ENCODE data around the gene LUC7L2. TPM values are rescaled to one million over a fixed set of nuclear protein-coding genes. Genes with fewer than 3 reads are reported as not detected.

The LUC7L2 gene
- total RNA-seq, 1 experiment from 2014 or later = 81.2 TPM

GRCh38 chr7:139351027-139351426 is 8.7 kb upstream of the LUC7L2 start:
- no peak overlapping the region for H3T11ph ChIP-seq (ENCODE audit: low read length)
- no peaks in the 10 kb centered on the region for H3K9me3 ChIP-seq (ENCODE audit: control insufficient read depth, low read depth, low read length)
- no peak overlapping the region for H2BK5ac ChIP-seq (ENCODE audit: insufficient read length, low read length)
- H3K18ac ChIP-seq (ENCODE audit: insufficient read length, low read depth, low read length) = no peak overlapping the region
- no peaks in the 10 kb centered on the region for H3K9me3 Mint-ChIP-seq
- no peaks in the 10 kb centered on the region for H3K79me1 ChIP-seq (ENCODE audit: insufficient read depth, low read depth, low read length, poor library complexity, severe bottlenecking)
- H3K9ac ChIP-seq (ENCODE audit: extremely low read depth, insufficient read length, low read length) = no peak overlapping the region
- no peak overlapping the region for H3K14ac ChIP-seq (ENCODE audit: insufficient read depth, low read length)
- H3K27me3 Mint-ChIP-seq (ENCODE audit: low read depth) = no peaks in the 10 kb centered on the region
- H2AK5ac ChIP-seq (ENCODE audit: insufficient read length, low read length) = no peak overlapping the region
- H3K4me3 Mint-ChIP-seq = no peak overlapping the region
- no peaks in the 10 kb centered on the region for H3K27me3 ChIP-seq (ENCODE audit: insufficient read depth, low read length)
- H4K20me1 ChIP-seq (ENCODE audit: control insufficient read depth, insufficient read depth, insufficient read length) = no peaks in the 10 kb centered on the region
- no peak overlapping the region for H4K5ac ChIP-seq (ENCODE audit: insufficient read length, low read depth, low read length)
- H3K79me2 ChIP-seq (ENCODE audit: insufficient read depth, low read length) = no peaks in the 10 kb centered on the region
- no peak overlapping the region for H2BK15ac ChIP-seq (ENCODE audit: low read depth, low read length)
- H3K27ac ChIP-seq (ENCODE audit: insufficient read length, low read depth, low read length) = no peak overlapping the region
- no peak overlapping the region for H3K23ac ChIP-seq (ENCODE audit: insufficient read length, low read depth, low read length)
- no peak overlapping the region for H2BK20ac ChIP-seq (ENCODE audit: low read depth, low read length, poor library complexity, severe bottlenecking)
- no peak overlapping the region for H3K4ac ChIP-seq (ENCODE audit: low read depth, low read length)
- no peaks in the 10 kb centered on the region for H3K4me1 ChIP-seq (ENCODE audit: insufficient read depth, low read length)
- no peak overlapping the region for H2BK12ac ChIP-seq (ENCODE audit: insufficient read length, low read depth, low read length)
- H4K91ac ChIP-seq (ENCODE audit: insufficient read length, low read depth, low read length) = no peak overlapping the region
- H3K36me3 Mint-ChIP-seq (ENCODE audit: insufficient read depth in 1 of 3, low read depth in 3 of 3) = peaks cover 3 to 30% (median 19%) of the 10 kb centered on the region in 3 experiments; a peak in 6 of 7 replicates
- no peak overlapping the region; a peak in 1 of 7 replicates for H3K27ac Mint-ChIP-seq
- no peak overlapping the region for H3K4me2 ChIP-seq (ENCODE audit: insufficient read depth, insufficient read length, low read length)
- no peaks in the 10 kb centered on the region for H3K23me2 ChIP-seq (ENCODE audit: insufficient read length, low read depth, low read length, poor library complexity, severe bottlenecking)
- no CpG with 5 or more reads among the region's 2 CpGs for WGBS (ENCODE audit: extremely low coverage, insufficient read length, low lambda C conversion rate)
- H3K56ac ChIP-seq (ENCODE audit: insufficient read length, low read depth, low read length) = no peak overlapping the region
- H2BK120ac ChIP-seq (ENCODE audit: low read depth, low read length, poor library complexity, severe bottlenecking) = no peak overlapping the region
- no peak overlapping the region for H2AFZ ChIP-seq (ENCODE audit: low read length)
- no peak for DNase-seq
- 0 out of 4 replicates have a peak, but pooled peaks cover 0 to 3% of the 10 kb centered on the region in 2 experiments for H3K4me1 Mint-ChIP-seq
- no peak for TF ChIP-seq CTCF (conservative IDR thresholded peaks at IDR 0.05)
- no peak overlapping the region for H4K8ac ChIP-seq (replicated peaks; ENCODE audit: insufficient read length, low read depth, low read length)
